Aorta (tissue), 5 donors: Measurements from ENCODE around the gene LTBP2. TPM values are rescaled to one million over a fixed set of nuclear protein-coding genes. Genes with fewer than 3 reads are reported as not detected.
A peak's percentile ranks its signal among the peaks of the same experiment; 100 is the strongest.

Experiments
- ATAC-seq: fragments of 200-7000 bp; cut with Tn5 transposase; one replicate; pipeline ENCODE4 v1.9.1; 2022; ENCODE audit warnings: moderate library complexity; ENCODE audit not compliant: low FRiP score
- DNase-seq, 2 donors: peaks; one replicate each; pipeline ENCODE4 v3.0.0-alpha.2; 2020
- H3K27ac ChIP-seq, 2 donors: one replicate each; pipeline ENCODE4 v1.5.1; 2013; ENCODE audit warnings: low read length in 2 of 2, mild to moderate bottlenecking in 2 of 2, moderate library complexity in 2 of 2, control low read depth in 1 of 2, inconsistent platforms in 1 of 2, low read depth in 1 of 2
- H3K27me3 ChIP-seq, 2 donors: one replicate each; pipeline ENCODE4 v1.6.1; 2013; ENCODE audit warnings: control low read depth in 1 of 2, low read length in 1 of 2, mild to moderate bottlenecking in 1 of 2, moderate library complexity in 1 of 2; ENCODE audit not compliant: insufficient read depth in 2 of 2, control insufficient read depth in 1 of 2
- H3K36me3 ChIP-seq, 2 donors: one replicate each; pipeline ENCODE4 v1.6.1; 2013; ENCODE audit warnings: control low read depth in 1 of 2, low read length in 1 of 2, mild to moderate bottlenecking in 1 of 2; ENCODE audit not compliant: insufficient read depth in 2 of 2, control insufficient read depth in 1 of 2
- H3K4me1 ChIP-seq, 2 donors: one replicate each; pipeline ENCODE4 v1.6.1; 2013; ENCODE audit warnings: low read length in 2 of 2, control low read depth in 1 of 2, mild to moderate bottlenecking in 1 of 2, moderate library complexity in 1 of 2; ENCODE audit not compliant: insufficient read depth in 2 of 2, control insufficient read depth in 1 of 2
- H3K4me3 ChIP-seq, 2 donors: one replicate each; pipeline ENCODE4 v1.5.1; 2013; ENCODE audit warnings: low read length in 2 of 2, control low read depth in 1 of 2, mild to moderate bottlenecking in 1 of 2
- H3K9me3 ChIP-seq: one replicate; pipeline ENCODE4 v1.6.1; 2013; ENCODE audit warnings: mild to moderate bottlenecking, low read length; ENCODE audit not compliant: control insufficient read depth
- WGBS, 2 donors: extraction: QIAGEN DNeasy Blood & Tissue Kit; methylation state at CpG; one replicate each; pipeline ENCODE4 v1.1.7; 2013; 5-methylcytosine and 5-hydroxymethylcytosine counted together
- intact Hi-C, 2 donors: fragments of 100-400 bp; cut with DNase I; formaldehyde crosslinking; loops; one replicate each; pipeline versions ENCODE4 v1.14.2 to v1.15.0; 2022
- polyA plus RNA-seq, 2 donors: library from polyadenylated mRNA; stranded (reverse); fragments of 200-250 nt; gene quantifications; one replicate each; pipeline ENCODE4 v1.2.3, GENCODE V29; 2013
- total RNA-seq, 2 donors: library from RNA; stranded (reverse); fragmentation: NEBNext Ultra II Directional; extraction: Animal tissue kit (Norgen Biotek cat#: 25700); gene quantifications; one replicate each; pipeline ENCODE4 v1.2.1, GENCODE V29; 2021
- donor health status: healthy with polysubstance abuse.
- donor health status: Bipolar disorder and iron deficiency.
- donor health status: DM: no; HTN: no; CAD: no.
- donor health status: DM: no; HTN: no; CAD: no.
- donor health status: DM: yes; HTN: yes; CAD: no.

The LTBP2 gene
- total and polyA plus RNA-seq, 4 donors, result 40.4 to 363 (median 228) TPM

DNA sequence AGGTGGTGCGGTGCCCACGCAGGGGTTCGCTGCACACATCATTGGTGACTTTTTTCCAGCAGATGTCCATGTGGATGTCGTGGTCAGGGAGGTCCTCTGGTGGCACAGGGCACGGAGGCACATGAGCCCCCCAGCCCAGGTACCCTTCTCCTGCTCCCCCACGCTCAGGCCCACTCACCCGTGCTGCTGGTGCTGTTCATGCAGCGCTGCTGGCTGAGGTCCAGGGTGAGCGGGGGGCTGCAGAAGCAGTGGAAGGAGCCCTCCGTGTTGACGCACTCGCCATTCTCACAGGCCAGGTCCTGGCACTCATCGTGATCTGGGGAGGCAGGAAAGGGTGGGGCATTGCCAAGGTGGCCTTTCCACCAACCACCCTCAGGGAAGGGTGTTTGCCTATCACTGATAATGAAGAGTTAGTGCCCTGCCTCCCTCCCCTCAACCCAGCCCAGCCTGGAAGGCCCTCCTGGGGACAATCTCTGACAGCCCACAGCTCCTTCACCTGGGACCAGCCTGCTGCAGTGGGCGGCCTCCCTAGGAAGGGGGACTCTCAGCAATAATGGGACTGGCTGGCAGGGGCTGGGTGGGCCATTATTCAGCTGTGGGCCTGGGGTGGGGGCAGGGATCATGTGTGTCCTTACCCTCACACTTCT lies 108.6 kb downstream of the LTBP2 start:
- Histone ChIP-seq H3K4me3 (no peak overlapping the region), H3K9me3 (no peaks in the 10 kb centered on the region), H3K36me3 (peaks cover 0 to 11% of the 10 kb centered on the region in 2 donors), H3K27ac (no peak overlapping the region), H3K4me1 (no peaks in the 10 kb centered on the region), H3K27me3 (no peaks in the 10 kb centered on the region)
- ATAC-seq, result no peak
- intact Hi-C loops, result loop anchor here (5.0 to 10.0 kb wide), 3 partner anchors 104 to 211 kb away; partner anchors contain the start of genes AREL1 (in 2 of the 2) and FCF1 (in 2 of the 2)
- 75% methylated on average over 14 of the region's 14 CpGs for WGBS, 2 donors
- DNase-seq, result peak; percentile 47 to 75

DNA sequence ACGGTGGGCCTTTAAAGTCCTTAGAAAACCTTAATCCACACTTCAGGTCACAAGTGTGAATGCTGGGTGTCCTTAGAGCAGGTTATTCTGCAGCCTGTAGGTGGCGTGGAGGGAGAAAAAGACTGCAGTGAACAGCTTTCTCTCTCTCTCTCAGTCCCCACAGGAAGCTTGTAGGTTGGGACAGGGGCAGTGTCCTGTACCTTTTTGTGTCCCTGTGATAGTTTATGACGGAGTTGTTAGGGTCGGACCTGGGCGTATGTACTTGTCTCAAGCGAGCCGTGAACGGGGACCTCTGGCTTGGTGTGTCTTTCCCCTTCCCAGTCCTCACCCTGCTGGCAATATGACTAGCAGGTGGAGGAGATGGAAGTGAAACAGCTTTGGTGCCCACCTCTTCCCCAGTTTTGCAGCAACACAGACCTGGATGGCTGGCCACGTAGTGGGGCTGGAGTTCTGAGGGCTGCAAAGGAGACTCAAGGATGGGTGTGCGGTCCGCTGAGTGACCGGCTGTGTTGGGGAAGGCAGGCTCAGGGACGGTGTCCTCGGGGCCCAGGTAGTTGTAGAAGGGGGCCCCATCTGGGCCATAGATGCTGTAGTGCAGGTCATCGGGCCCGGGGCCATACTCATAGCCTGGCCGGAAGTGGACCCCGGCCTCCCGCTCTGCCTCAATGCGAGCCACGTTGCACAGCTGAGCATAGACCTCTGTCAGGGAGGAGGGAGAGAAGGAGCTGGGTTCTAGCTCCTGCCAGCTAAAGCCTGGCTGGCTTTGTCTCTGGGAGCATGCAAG lies 109.6 kb downstream of the LTBP2 start:
- peak; percentile 49 to 50 for DNase-seq
- ATAC-seq, result no peak
- Histone ChIP-seq H3K4me1 (no peaks in the 10 kb centered on the region), H3K36me3 (peaks cover 0 to 11% of the 10 kb centered on the region in 2 donors), H3K9me3 (no peaks in the 10 kb centered on the region), H3K27me3 (no peaks in the 10 kb centered on the region), H3K27ac (no peak overlapping the region), H3K4me3 (no peak overlapping the region)
- 70 to 76% methylated on average over 21 of the region's 21 CpGs for WGBS, 2 donors
- intact Hi-C loops, result loop anchor here (5.0 to 10.0 kb wide), 3 partner anchors 105 to 212 kb away; partner anchors contain the start of genes AREL1 (in 2 of the 2) and FCF1 (in 2 of the 2)

DNA sequence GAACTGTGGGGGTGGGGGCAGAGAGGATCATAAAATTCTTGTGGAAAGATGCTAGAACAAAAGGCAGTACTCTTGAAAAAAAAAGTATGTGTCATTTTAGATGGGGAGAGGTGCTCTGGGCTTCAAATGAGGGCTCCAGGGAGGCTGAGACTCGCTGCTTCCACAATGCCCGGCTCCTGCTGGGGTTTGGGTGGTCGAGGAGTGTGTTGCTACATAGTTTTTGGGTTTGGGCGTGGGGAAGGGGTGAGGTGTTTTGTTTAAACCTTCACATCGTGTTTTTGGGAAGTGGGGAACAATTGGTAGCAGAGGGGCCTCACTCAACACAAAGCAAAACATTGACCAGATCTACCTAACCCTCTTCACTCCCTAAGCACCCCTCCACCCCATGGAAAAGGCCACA lies 110.3 kb downstream of the LTBP2 start:
- Histone ChIP-seq H3K9me3 (no peaks in the 10 kb centered on the region), H3K27ac (peak overlapping the region in 1 of 2 donors; percentile 4), H3K4me3 (no peak overlapping the region), H3K4me1 (no peaks in the 10 kb centered on the region), H3K27me3 (no peaks in the 10 kb centered on the region), H3K36me3 (peaks cover 0 to 11% of the 10 kb centered on the region in 2 donors)
- no peak for DNase-seq
- intact Hi-C loops, result loop anchor here (2.0 to 10.0 kb wide), 4 partner anchors 106 to 213 kb away; partner anchors contain the start of genes AREL1 (in 2 of the 2) and FCF1 (in 2 of the 2)
- 69 to 73% methylated on average over 5 of the region's 5 CpGs for WGBS, 2 donors
- no peak for ATAC-seq

DNA sequence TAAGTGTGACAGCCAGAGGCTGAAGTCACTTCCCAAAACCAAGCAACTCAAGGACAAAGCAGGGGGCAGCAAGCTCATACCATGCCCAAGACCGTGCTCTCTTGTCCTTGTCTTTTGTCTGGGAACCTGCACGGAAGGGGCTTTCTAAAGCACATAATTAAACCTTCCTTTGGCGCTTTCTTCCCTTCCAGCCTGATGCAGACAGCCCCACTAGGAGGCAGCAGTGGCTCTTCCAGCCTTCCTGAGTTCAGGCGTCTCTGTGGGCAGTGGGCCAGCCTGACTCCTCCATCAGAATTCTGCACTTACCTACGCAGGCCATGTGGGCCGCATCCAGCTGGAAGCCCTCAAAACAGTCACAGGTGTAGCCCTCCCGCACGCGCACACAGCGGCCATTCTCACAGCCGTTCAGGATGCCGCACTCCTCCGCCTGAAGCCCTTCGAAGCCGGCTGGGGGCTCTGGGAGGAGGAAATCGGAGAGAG lies 110.9 kb downstream of the LTBP2 start:
- ATAC-seq (peak; percentile 60), DNase-seq (peak; percentile 84 to 94)
- H3K27ac ChIP-seq, result peak overlapping the region in 1 of 2 donors; percentile 24
- H3K27me3 ChIP-seq, result no peaks in the 10 kb centered on the region
- H3K4me3 ChIP-seq, result no peak overlapping the region
- no peaks in the 10 kb centered on the region for H3K4me1 ChIP-seq
- H3K36me3 ChIP-seq, result peaks cover 0 to 11% of the 10 kb centered on the region in 2 donors
- intact Hi-C loops, result loop anchor here (2.0 to 10.0 kb wide), 4 partner anchors 106 to 214 kb away; partner anchors contain the start of genes AREL1 (in 2 of the 2) and FCF1 (in 2 of the 2)
- no peaks in the 10 kb centered on the region for H3K9me3 ChIP-seq
- 55 to 57% methylated on average over 16 of the region's 16 CpGs for WGBS, 2 donors

DNA sequence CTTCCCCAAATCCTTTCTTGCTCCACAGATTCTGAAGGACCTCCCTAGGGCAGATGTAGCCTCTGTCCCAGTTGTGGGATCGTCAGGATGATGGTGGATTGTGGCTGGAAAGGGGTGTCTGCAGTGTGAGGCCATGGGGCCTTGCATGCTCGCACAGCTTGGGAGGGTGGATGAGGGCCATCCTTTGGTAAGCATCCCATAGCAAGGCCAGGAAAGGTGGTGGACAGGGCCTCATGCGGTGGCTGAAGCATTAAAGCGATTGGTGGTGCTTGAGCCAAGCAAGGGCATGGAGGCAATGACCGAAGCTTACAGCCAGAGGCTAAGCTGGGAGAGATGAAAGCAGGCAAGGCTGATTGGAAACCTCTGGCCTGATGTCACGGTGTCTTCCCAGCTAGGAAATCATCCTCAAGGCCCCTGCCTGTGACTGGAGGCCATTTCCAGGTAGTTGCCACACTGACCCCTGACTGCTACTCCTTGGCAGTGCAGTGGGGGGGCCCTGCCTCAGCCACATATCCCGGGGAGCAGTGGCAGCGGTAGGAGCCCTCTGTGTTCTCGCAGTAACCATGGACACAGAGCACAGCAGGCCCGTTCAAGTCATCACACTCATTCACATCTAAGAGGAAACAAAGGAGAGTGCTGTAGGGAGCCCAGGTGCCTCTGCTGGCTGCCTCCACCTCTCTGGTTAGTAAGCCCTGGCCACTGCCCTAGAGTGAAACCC lies 111.5 kb downstream of the LTBP2 start:
- 73 to 76% methylated on average over 10 of the region's 10 CpGs for WGBS, 2 donors
- peaks cover 0 to 11% of the 10 kb centered on the region in 2 donors for H3K36me3 ChIP-seq
- intact Hi-C loops, result loop anchor here (2.0 to 10.0 kb wide), 4 partner anchors 107 to 214 kb away; partner anchors contain the start of genes AREL1 (in 2 of the 2) and FCF1 (in 2 of the 2)
- H3K27ac ChIP-seq, result peak overlapping the region in 1 of 2 donors; percentile 24
- no peaks in the 10 kb centered on the region for H3K27me3 ChIP-seq
- peak; percentile 38 to 61 for DNase-seq
- H3K4me1 ChIP-seq, result no peaks in the 10 kb centered on the region
- no peaks in the 10 kb centered on the region for H3K9me3 ChIP-seq
- ATAC-seq, result peak; percentile 2
- H3K4me3 ChIP-seq, result no peak overlapping the region

DNA sequence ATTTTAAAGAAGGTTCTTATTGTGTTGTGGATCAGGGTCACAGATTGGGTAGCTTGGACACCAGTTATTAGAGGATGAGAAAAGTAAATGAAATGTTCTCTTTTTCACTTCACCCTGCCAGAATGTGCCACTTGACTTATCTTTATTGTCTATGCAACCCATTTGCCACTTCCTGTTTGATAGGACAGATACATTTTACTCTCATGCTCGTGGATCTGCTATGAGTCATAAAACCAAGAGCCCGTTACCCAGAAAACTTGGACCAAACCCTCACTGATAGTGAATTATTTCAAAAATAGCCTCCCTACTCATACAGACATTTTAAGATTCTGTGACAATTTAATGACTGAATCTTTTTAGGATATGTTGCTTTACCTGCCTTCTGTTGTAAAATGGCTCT lies 116.7 kb downstream of the LTBP2 start:
- Histone ChIP-seq H3K4me3 (no peak overlapping the region), H3K27me3 (no peaks in the 10 kb centered on the region), H3K27ac (no peak overlapping the region), H3K9me3 (no peaks in the 10 kb centered on the region), H3K4me1 (peaks cover 4 to 5% of the 10 kb centered on the region in 2 donors), H3K36me3 (peaks cover 0 to 1% of the 10 kb centered on the region in 2 donors)
- intact Hi-C loops, result loop anchor here in 1 of 2 donors (10.0 kb wide), 1 partner anchor 299 kb away; no protein-coding TSS in a partner anchor
- DNase-seq, result no peak
- 0 to 3% methylated on average over 2 of the region's 2 CpGs for WGBS, 2 donors
- ATAC-seq, result no peak

- intact Hi-C loops, result loop anchor here in 1 of 2 donors (10.0 kb wide), 1 partner anchor 301 kb away; no protein-coding TSS in a partner anchor
- Histone ChIP-seq H3K27me3 (no peaks in the 10 kb centered on the region), H3K4me1 (peaks cover 4 to 5% of the 10 kb centered on the region in 2 donors), H3K4me3 (peak within 1 kb of the TSS; percentile 62 to 88), H3K9me3 (no peaks in the 10 kb centered on the region), H3K27ac (peak within 1 kb of the TSS in 1 of 2 donors; percentile 69), H3K36me3 (no peaks in the 10 kb centered on the region)
- DNase-seq (peak; percentile 100), ATAC-seq (peak; percentile 98)
- WGBS, 2 donors, result 0 to 1% methylated on average over 60 to 73 of the region's 73 CpGs
These were observed 118.4 kb downstream of the LTBP2 start, which contains the start of gene ISCA2 for GRCh38 chr14:74493343-74494261. Gene ISCA2 (plus strand): TSS chr14:74493765. CDS start chr14:74493775, 10 bp downstream.
